GM19025 (cell line): ENCODE measurements around the gene ASH1L.

Experiments
- ATAC-seq: cut with Tn5 transposase; IDR thresholded peaks from one replicate; pipeline ENCODE4 v1.9.1; 2021; ENCODE audit warnings: mild to moderate bottlenecking, low read depth, moderate library complexity; ENCODE audit not compliant: unreplicated experiment

Gene ASH1L

DNA sequence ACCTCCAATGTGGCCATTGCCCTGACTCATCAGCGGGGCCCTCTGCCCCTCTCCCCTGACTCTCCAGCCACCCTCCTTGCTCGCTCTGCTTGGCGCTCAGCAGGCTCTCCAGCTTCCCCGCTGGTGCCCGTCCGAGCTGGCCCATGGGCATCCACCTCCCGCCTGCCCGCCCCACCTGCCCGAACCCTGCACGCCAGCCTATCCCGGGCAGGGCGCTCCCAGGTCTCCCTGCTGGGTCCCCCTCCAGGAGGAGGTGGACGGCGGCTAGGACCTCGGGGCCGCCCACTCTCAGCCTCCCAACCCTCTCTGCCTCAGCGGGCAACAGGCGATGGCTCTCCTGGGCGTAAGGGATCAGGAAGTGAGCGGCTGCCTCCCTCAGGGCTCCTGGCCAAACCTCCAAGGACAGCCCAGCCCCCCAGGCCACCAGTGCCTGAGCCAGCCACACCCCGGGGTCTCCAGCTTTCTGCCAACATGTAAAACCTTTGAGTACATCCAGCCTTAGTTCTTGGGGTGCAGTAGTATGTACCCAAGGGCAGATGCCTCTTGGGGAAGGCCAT, 274.5 kb downstream of the ASH1L start:
- ATAC-seq = no peak

DNA sequence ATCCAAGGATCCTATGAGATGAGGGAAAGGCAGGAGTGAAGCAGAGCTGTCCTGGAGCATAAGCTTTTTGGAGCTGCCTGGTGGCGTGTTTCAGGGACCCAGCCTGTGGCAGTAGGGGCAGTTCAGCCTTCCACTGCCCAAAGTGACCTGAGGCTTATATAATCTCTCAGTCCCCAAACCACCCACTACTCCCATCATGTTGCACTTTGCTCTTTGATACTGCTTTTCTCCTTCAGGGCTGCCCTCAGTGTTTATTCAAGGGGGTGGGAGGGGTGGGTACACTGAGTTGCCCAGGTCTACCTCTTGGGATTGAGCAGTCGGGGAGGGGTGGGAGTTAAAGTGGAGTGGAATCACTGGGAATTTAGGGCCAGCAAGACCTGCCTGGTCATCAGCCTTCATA, 276.1 kb downstream of the ASH1L start:
- no peak for ATAC-seq

DNA sequence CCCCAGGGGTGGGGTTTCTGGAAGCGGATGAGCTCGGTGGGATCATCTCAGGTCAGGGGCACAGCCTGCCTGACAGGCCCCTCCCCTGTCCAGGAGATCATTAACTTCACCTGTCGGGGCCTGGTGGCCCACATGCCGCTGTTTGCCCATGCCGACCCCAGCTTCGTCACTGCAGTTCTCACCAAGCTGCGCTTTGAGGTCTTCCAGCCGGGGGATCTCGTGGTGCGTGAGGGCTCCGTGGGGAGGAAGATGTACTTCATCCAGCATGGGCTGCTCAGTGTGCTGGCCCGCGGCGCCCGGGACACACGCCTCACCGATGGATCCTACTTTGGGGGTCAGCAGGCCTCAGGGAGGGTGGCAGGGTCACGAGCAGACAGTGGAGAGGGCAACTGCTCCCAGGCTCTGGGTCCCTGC, 277.0 kb downstream of the ASH1L start:
- no peak for ATAC-seq
